ENCODE data around the gene NEDD8. TPM values are rescaled to one million over a fixed set of nuclear protein-coding genes. Genes with fewer than 3 reads are reported as not detected.
A peak's percentile ranks its signal among the peaks of the same experiment; 100 is the strongest.

The NEDD8 gene
- total and polyA plus RNA-seq, 2 donors (not counting 3 experiments of a cell fraction or from before 2014, with no cell fraction given), result 243 to 316 TPM

DNA sequence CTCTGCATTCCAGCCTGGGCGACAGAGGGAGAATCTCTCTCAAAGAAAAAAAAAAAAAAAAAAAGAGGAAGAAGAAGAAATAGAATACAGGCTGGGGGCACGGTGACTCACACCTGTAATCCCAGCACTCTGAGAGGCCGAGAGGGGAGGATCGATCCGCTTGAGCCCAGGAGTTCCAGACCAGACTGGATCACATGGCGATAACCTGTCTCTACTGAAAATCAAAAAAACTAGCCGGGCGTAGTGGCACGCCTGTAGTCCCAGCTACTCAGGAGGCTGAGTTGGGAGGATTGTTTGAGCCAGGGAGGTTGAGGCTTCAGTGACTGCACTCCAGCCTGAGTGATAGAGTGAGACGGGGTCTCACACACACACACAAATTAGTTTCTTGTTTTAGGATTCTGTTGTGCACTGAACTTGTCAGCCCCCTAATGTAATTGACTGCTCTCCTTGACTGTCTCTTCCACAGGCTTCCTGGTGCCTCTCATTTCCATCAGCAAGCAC lies 11.2 kb upstream of the NEDD8 start:
- Histone ChIP-seq H3K9me1 (replicated peaks; ENCODE audit: control insufficient read depth, extremely low read depth, insufficient read depth, low read length) (no peaks in the 10 kb centered on the region), H3K9ac (replicated peaks; ENCODE audit: extremely low read depth, insufficient read depth, low read length) (peak overlapping the region; percentile 96), H3K4me3 (replicated peaks in 1 of 3; ENCODE audit: insufficient read depth in 1 of 3, low read depth in 1 of 3, low read length in 3 of 3) (peak overlapping the region in 2 of 3 experiments; percentile 22 to 67), H3K27me3 (ENCODE audit: control insufficient read depth in 2 of 2, insufficient read depth in 2 of 2, low read length in 2 of 2) (no peaks in the 10 kb centered on the region), H2AFZ (ENCODE audit: low read depth, low read length) (peak overlapping the region; percentile 67), H4K20me1 (replicated peaks; ENCODE audit: control insufficient read depth, extremely low read depth, insufficient read depth, low read length) (no peaks in the 10 kb centered on the region), H3K9me3 (replicated peaks; ENCODE audit: control insufficient read depth, insufficient read depth, low read length) (no peaks in the 10 kb centered on the region), H3K4me2 (ENCODE audit: insufficient read depth, low read length) (peak overlapping the region; percentile 84), H3K79me2 (ENCODE audit: control insufficient read depth, insufficient read depth, low read length) (peaks cover 22% of the 10 kb centered on the region), H3K27ac (ENCODE audit: insufficient read depth, low read depth, low read length) (peak overlapping the region; percentile 98), H3K36me3 (ENCODE audit: control insufficient read depth in 2 of 2, extremely low read depth in 1 of 2, insufficient read depth in 2 of 2, low read length in 2 of 2) (peaks cover 5 to 16% of the 10 kb centered on the region in 2 experiments), H3K4me1 (ENCODE audit: control insufficient read depth, extremely low read depth, insufficient read depth, low read length) (peaks cover 30% of the 10 kb centered on the region)
- FAIRE-seq, result peak; percentile 63
- ChIA-PET POLR2A (interaction anchor here (0.7 to 2.3 kb wide), 7 partner anchors 19 to 56 kb away, joined by 3 to 19 read pairs (median 8); partner anchors contain the start of genes CHMP4A, DHRS1, MDP1 and NOP9), CTCF (interaction anchor here (0.6 to 13.0 kb wide), 22 partner anchors 9 to 193 kb away, joined by 3 to 199 read pairs (median 12); partner anchors contain the start of genes CHMP4A, CIDEB, DHRS1 and GMPR2)
- intact Hi-C loops (cut with micrococcal nuclease) (loop anchor here (1.0 to 2.0 kb wide), 4 partner anchors 28 to 123 kb away; partner anchors contain the start of gene RABGGTA), dilution Hi-C loops (cut with MboI; ENCODE audit: extremely low pct_ligation_motif_present, low sequenced_read_pairs) (no loop called here)
- TF ChIP-seq EZH2 (IDR thresholded peaks at IDR 0.05; ENCODE audit: borderline replicate concordance, low read depth, low read length, severe bottlenecking) (no peak), JUN (IDR thresholded peaks at IDR 0.05; ENCODE audit: borderline replicate concordance, insufficient read depth, insufficient read length, low read depth) (no peak), POLR2AphosphoS5 (IDR thresholded peaks at IDR 0.05; ENCODE audit: insufficient read depth, low read depth, low read length) (no peak), MAX (IDR thresholded peaks at IDR 0.05; ENCODE audit: insufficient read depth, insufficient read length) (no peak), POLR2A (IDR thresholded peaks at IDR 0.05; ENCODE audit: low read depth, low read length) (no peak), GATA2 (IDR thresholded peaks at IDR 0.05; ENCODE audit: insufficient read depth, insufficient read length, low read depth, low read length) (no peak), CTCF (IDR thresholded peaks at IDR 0.05; ENCODE audit: extremely low read depth in 1 of 2, insufficient read depth in 1 of 2, low read depth in 1 of 2, low read length in 2 of 2) (no peak), MYC (IDR thresholded peaks at IDR 0.05; ENCODE audit: low read depth, low read length) (no peak), FOS (IDR thresholded peaks at IDR 0.05; ENCODE audit: borderline replicate concordance, insufficient read depth, low read length) (no peak)
- no peak for DNase-seq (ENCODE audit: low read depth, low spot score)
- no TSS peak for BruUV-seq (replicated peaks)

Data from endothelial cell of umbilical vein (primary cell).